Motor neuron (in vitro differentiated cells): ENCODE data around the gene STK38L. TPM values are rescaled to one million over a fixed set of nuclear protein-coding genes. Genes with fewer than 3 reads are reported as not detected.
A peak's percentile ranks its signal among the peaks of the same experiment; 100 is the strongest.
"Not testable (repeated sequence)": the region's sequence is repeated elsewhere in the genome, so short reads cannot be mapped to it uniquely, and the experiment has no call there.

Experiments used
- ATAC-seq, 8 experiments: fragments of 200-7000 bp; cut with Tn5 transposase; replicated peaks in 6 of 8; 2 replicates each; pipeline ENCODE4 v1.8.0; 2021; ENCODE audit warnings: mild to moderate bottlenecking in 8 of 8, moderate library complexity in 8 of 8
- H3K27ac ChIP-seq, 2 donors: fragments of 250-450 bp; sonication (Bioruptor Pico); 2 replicates each; pipeline ENCODE4 v1.9.0; 2021; ENCODE audit warnings: antibody characterized with exemption in 2 of 2, mild to moderate bottlenecking in 2 of 2, moderate library complexity in 1 of 2
- H3K4me1 ChIP-seq, 2 donors: fragments of 250-450 bp; sonication (Bioruptor Pico); replicated peaks in 1 of 2; 2 replicates each; pipeline ENCODE4 v1.6.1; 2021; ENCODE audit warnings: antibody characterized with exemption in 2 of 2, mild to moderate bottlenecking in 2 of 2, moderate library complexity in 1 of 2
- H3K4me3 ChIP-seq, 5 donors: fragments of 250-450 bp; sonication (Bioruptor Pico); 2 replicates each; pipeline ENCODE4 v1.9.0; 2021; ENCODE audit warnings: antibody characterized with exemption in 5 of 5, mild to moderate bottlenecking in 5 of 5, moderate library complexity in 4 of 5
- WGBS, 10 experiments: fragments of 450-650 bp; shearing (Covaris generic); methylation state at CpG; one replicate each; pipeline ENCODE4 v1.0.0; 2022; 5-methylcytosine and 5-hydroxymethylcytosine counted together
- in situ Hi-C, 9 experiments: fragments of 400-800 bp; cut with MboI; loops; one replicate each; pipeline ENCODE4 v1.15.0; 2021; ENCODE audit warnings: low sequenced_read_pairs in 9 of 9, low pct_unique_long_range_greater_than_20kb in 2 of 9; ENCODE audit not compliant: unreplicated experiment in 9 of 9
- total RNA-seq, 8 experiments: library from RNA; unstranded; fragments of 300-600 nt; gene quantifications; 2 replicates each; pipeline versions ENCODE4 v1.2.3 to v1.2.4, GENCODE V29; 2022

STK38L gene
- total RNA-seq, 8 experiments from 2014 or later: 11.6 to 60.0 (median 27.6) TPM

GRCh38 chr12:27213830-27214787 lies 30.0 kb upstream of the STK38L start:
- ATAC-seq: no peak
- WGBS, 10 experiments: 0 to 100% (median 80%) methylated on average over 1 to 4 of the region's 9 CpGs; no CpG with 5 or more reads in 2 of the 10 experiments
- Histone ChIP-seq H3K27ac (no peak overlapping the region), H3K4me1 (no peaks in the 10 kb centered on the region), H3K4me3 (no peak overlapping the region)
- in situ Hi-C loops: no loop called here

DNA sequence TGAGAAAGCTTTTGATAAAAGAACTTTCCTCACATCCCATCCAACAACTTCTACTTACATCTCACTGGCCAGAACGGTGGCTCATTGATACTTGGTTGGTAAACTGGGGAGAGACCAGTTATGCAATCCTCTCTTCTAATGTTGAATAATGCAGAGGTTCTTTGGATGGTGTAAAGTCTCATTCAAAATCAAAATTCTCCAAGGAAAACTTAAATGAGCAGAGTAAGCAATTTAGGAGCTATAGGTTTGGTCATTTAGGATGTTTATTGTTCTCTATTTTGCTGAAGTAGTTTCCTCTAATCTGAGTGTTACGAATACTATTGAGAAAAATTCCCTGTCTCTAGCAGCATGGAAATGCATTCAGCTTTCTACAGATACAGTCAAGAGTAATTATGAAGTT lies 26.5 kb upstream of the STK38L start:
- Histone ChIP-seq H3K4me3 (no peak overlapping the region), H3K4me1 (no peaks in the 10 kb centered on the region), H3K27ac (no peak overlapping the region)
- in situ Hi-C loops: no loop called here
- 83 to 100% (median 100%) methylated on average over 1 to 2 of the region's 2 CpGs; no CpG with 5 or more reads in 3 of the 10 experiments for WGBS, 10 experiments
- ATAC-seq: no peak

- 50 to 100% (median 78%) methylated on average over 1 to 5 of the region's 5 CpGs; no CpG with 5 or more reads in 2 of the 10 experiments for WGBS, 10 experiments
- no peak overlapping the region for H3K27ac ChIP-seq
- no peak overlapping the region for H3K4me3 ChIP-seq
- in situ Hi-C loops: no loop called here
- no peak for ATAC-seq
- H3K4me1 ChIP-seq: no peaks in the 10 kb centered on the region
Measured at GRCh38 chr12:27219693-27220054, 24.4 kb upstream of the STK38L start.

DNA sequence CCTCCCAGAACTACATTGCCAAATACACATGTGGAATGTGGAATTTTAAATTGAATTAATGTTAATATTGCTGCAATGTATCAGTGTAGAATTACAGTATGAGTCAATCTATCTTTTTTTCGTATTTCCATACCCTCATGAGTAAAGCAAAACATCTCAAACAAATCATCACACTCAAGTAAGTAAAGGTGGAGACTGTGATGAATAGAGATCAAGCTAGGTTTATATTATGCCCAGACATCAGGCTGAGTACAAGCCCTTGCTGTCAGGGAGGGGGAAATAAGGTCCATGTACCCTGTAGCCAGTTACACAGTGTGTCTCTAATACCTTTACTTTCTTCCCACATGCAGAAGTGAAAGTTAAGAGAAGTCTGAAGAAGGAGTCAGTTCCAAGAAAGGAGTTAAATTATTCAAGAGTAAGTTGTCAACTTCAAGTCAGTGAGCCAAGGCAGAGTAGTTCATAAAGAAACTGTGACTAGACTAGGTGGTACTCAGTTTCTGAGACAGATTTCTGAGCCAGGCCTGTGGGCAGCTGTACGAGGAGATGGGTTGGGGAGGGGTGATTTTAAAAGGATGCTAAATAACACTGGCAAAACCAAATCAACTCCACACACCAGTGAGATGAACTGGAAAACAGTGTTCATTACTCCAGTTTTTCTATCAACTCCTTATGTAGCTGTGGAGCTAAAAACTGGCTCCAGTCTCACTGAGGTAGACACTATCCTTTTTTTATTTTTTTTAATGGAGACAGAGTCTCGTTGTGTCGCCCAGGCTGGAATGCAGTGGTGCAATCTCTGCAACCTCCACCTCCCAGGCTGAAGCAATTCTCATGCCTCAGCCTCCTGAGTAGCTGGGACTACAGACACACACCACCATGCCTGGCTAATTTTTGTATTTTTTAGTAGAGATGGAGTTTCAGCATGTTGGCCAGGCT lies 23.8 kb upstream of the STK38L start:
- peak in 3 of 8 experiments; percentile 36 to 93 (median 90) for ATAC-seq
- H3K4me3 ChIP-seq: no peak overlapping the region
- in situ Hi-C loops: no loop called here
- H3K4me1 ChIP-seq: no peaks in the 10 kb centered on the region
- 0 to 84% (median 71%) methylated on average over 1 to 4 of the region's 4 CpGs; no CpG with 5 or more reads in 1 of the 10 experiments for WGBS, 10 experiments
- H3K27ac ChIP-seq: no peak overlapping the region

DNA sequence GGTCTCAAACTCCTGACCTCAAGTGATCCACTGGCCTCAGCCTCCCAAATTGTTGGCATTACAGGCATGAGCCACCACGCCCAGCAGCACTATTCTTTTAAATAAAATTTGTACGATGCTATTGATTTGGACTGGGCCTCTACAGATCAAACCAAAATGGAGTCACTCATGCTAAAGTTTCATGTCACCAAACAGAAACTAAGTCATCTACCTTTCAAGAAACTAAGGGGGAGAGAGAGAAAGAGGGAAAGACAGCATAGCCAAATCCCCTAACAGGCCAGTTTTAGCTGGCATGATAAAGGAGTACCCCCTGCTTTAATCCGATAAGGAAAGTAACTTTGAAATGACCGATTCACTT lies 23.1 kb upstream of the STK38L start:
- Histone ChIP-seq H3K4me3 (no peak overlapping the region), H3K27ac (no peak overlapping the region), H3K4me1 (peaks cover under 1 to 3% of the 10 kb centered on the region in 2 donors)
- ATAC-seq: no peak
- in situ Hi-C loops: no loop called here
- 38 to 100% (median 80%) methylated on average over 1 to 4 of the region's 4 CpGs; no CpG with 5 or more reads in 1 of the 10 experiments for WGBS, 10 experiments

DNA sequence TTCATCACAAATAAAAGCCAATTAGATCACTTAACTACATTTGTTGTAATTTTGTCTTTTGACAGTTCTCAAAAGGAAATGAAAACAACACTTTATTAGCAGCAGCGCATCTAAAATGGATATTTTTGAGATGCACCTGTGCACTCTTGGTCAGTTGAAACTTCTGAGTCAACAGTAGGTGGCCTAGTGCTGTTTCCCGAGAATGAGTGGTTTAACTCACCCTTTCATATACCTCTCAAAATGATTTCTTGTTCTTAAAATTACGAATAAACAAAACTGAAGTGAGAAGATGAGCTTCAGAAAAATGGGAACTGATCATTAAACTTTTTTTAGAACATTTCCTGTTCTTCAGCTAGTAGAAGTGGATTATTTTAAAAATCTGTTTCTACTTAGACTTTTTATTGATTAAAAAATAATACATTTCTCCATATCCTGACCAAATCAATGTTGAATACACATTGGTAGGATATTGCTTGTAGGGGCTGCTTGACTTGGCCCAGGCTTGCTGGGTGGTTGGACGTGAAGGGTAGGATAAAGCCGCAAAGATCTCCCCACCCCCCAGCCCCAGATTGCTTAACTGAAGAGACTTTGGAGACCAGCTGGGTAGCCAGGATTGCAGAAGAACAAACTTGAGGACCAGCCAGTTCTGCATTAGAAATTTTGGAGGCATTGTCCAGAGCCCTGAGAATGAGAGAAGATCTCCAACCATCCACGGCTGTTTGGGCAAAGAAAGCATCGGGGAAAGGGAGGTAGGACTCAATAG lies 22.3 kb upstream of the STK38L start:
- ATAC-seq: no peak
- Histone ChIP-seq H3K4me3 (no peak overlapping the region), H3K27ac (no peak overlapping the region), H3K4me1 (peaks cover 3 to 7% of the 10 kb centered on the region in 2 donors)
- in situ Hi-C loops: no loop called here
- WGBS, 10 experiments: 85 to 100% (median 93%) methylated on average over 3 to 7 of the region's 7 CpGs

- Histone ChIP-seq H3K4me3 (no peak overlapping the region), H3K27ac (no peak overlapping the region), H3K4me1 (peaks cover 3 to 7% of the 10 kb centered on the region in 2 donors)
- 0 to 26% (median 9%) methylated on average over 1 to 5 of the region's 5 CpGs; no CpG with 5 or more reads in 2 of the 10 experiments for WGBS, 10 experiments
- ATAC-seq: peak; percentile 36 to 98 (median 83)
- in situ Hi-C loops: no loop called here
Measured at GRCh38 chr12:27226407-27226929, 17.6 kb upstream of the STK38L start.

DNA sequence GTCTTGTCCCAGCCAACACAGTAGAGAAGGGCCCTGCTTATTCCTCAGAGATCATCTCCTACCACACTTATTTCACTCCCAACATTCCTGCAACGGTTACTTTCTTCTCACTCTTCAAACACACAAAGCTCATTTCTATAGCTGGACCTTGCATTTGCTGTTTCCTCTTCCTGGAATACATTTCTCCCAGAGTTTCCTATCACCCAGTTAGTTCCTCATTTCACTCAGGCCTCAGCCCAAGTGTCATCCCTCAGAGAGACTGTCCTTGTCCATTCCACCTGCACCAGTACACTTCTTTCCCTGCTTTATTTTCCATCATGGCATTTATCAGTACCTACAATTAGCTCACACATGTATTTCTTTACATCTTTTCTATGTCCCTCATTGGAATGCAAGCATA lies 14.7 kb upstream of the STK38L start:
- no peak overlapping the region for H3K27ac ChIP-seq

GRCh38 chr12:27231374-27231773 lies 12.7 kb upstream of the STK38L start:
- H3K4me1 ChIP-seq, H3K4me3 ChIP-seq, ATAC-seq, H3K27ac ChIP-seq, in situ Hi-C loops: not testable (repeated sequence)
- 60 to 100% (median 73%) methylated on average over 1 to 3 of the region's 4 CpGs; no CpG with 5 or more reads in 3 of the 10 experiments for WGBS, 10 experiments

More for the DNA sequence above, 14.7 kb upstream of the STK38L start:
- 67 to 100% (median 83%) methylated on average over 1 of the region's 1 CpG; no CpG with 5 or more reads in 1 of the 10 experiments for WGBS, 10 experiments
- no peak for ATAC-seq
- Histone ChIP-seq H3K4me3 (no peak overlapping the region), H3K4me1 (peaks cover 3 to 7% of the 10 kb centered on the region in 2 donors)
- in situ Hi-C loops: no loop called here

DNA sequence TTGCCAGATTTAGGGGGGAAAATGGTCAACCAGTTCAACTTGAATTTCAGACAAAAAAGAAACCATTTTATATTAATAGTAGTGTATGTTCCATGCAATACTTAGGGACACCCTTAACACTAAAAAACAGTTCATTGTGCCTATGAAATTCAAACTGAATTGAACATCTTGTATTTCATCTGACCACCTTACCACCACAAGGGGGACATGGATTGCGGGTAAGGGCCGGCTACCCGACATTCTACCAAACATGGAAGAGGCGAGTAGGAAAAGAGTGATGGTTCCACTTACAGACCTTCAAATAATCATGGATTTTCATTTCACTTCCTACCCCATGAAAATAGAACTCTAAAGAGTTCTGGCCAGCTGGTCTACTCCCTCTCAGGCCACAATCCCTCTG lies 10.3 kb upstream of the STK38L start:
- no peaks in the 10 kb centered on the region for H3K4me1 ChIP-seq
- H3K27ac ChIP-seq: no peak overlapping the region
- in situ Hi-C loops: no loop called here
- no peak for ATAC-seq
- H3K4me3 ChIP-seq: no peak overlapping the region
- whole genome bisulfite sequencing, 10 experiments: 90 to 100% (median 97%) methylated on average over 1 to 4 of the region's 4 CpGs; no CpG with 5 or more reads in 3 of the 10 experiments

GRCh38 chr12:27236498-27236897 lies 7.6 kb upstream of the STK38L start:
- Histone ChIP-seq H3K4me1 (no peaks in the 10 kb centered on the region), H3K27ac (no peak overlapping the region), H3K4me3 (no peak overlapping the region)
- ATAC-seq: peak in 3 of 8 experiments; percentile 27 to 54 (median 50)
- 40% methylated on average over 1 of the region's 3 CpGs; no CpG with 5 or more reads in 9 of the 10 experiments for WGBS, 10 experiments
- in situ Hi-C loops: no loop called here
